Measurements from ENCODE around the gene RPRD1B. TPM values are rescaled to one million over a fixed set of nuclear protein-coding genes. Genes with fewer than 3 reads are reported as not detected.

The RPRD1B gene
- total RNA-seq, 4 donors from 2014 or later: 15.2 to 25.9 (median 23.6) TPM

DNA sequence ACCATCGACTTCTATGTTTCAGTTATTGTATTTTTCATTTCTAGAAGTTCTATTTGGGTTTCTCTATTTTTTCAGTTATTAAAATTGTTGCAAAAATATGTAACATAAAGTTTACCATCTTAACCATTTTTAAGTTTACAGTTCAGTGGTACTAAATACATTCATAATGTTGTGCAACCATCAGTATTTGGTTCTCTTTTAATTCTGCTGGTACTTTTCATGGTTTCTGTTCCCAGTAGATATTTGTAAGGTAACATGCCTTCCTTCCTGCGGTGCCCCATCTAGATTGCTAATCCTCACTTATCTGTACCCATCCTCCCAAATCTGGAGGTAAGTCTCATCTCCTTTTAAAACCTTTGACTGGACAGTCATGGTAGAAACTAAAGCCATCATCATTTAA, 83.7 kb downstream of the RPRD1B start:
- no peaks in the 10 kb centered on the region for H3K4me1 ChIP-seq
- intact Hi-C loops (cut with DNase I): no loop called here
- H3K4me3 ChIP-seq: no peak overlapping the region
- H3K27ac ChIP-seq: no peak overlapping the region
- no peaks in the 10 kb centered on the region for H3K27me3 ChIP-seq
- no peak for DNase-seq
- no peaks in the 10 kb centered on the region for H3K36me3 ChIP-seq
- WGBS, 2 donors: 78 to 91% methylated on average over 2 of the region's 2 CpGs
- TF ChIP-seq, protein P1, sequence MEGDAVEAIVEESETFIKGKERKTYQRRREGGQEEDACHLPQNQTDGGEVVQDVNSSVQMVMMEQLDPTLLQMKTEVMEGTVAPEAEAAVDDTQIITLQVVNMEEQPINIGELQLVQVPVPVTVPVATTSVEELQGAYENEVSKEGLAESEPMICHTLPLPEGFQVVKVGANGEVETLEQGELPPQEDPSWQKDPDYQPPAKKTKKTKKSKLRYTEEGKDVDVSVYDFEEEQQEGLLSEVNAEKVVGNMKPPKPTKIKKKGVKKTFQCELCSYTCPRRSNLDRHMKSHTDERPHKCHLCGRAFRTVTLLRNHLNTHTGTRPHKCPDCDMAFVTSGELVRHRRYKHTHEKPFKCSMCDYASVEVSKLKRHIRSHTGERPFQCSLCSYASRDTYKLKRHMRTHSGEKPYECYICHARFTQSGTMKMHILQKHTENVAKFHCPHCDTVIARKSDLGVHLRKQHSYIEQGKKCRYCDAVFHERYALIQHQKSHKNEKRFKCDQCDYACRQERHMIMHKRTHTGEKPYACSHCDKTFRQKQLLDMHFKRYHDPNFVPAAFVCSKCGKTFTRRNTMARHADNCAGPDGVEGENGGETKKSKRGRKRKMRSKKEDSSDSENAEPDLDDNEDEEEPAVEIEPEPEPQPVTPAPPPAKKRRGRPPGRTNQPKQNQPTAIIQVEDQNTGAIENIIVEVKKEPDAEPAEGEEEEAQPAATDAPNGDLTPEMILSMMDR (IDR thresholded peaks at IDR 0.05): no peak
- TF ChIP-seq POLR2A (IDR thresholded peaks at IDR 0.05): no peak
- no peaks in the 10 kb centered on the region for H3K9me3 ChIP-seq

DNA sequence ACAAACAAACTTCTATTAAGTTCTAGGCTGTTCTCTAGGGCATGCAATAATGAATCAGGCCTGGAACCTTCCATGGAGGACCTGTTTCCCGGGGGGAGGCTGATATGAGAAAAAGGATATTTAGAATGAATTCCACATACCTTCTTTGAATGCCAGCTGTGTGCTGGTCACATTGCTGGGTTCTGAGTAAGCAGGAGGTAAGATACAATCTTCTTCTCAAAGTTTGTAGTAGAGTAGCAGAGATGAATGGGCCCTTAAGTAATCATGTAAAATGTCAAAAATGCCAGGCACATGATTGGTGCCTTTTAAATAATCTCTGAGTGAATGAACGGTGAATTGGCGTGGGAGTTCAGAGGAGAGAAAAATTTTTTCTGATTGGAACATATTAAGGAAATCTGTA, 84.1 kb downstream of the RPRD1B start:
- H3K9me3 ChIP-seq: no peaks in the 10 kb centered on the region
- TF ChIP-seq, protein P1 (IDR thresholded peaks at IDR 0.05): no peak
- TF ChIP-seq POLR2A (IDR thresholded peaks at IDR 0.05): no peak
- intact Hi-C loops (cut with DNase I): no loop called here
- 72 to 73% methylated on average over 3 of the region's 3 CpGs for WGBS, 2 donors
- H3K27ac ChIP-seq: no peak overlapping the region
- no peak for DNase-seq
- H3K36me3 ChIP-seq: no peaks in the 10 kb centered on the region
- no peak overlapping the region for H3K4me3 ChIP-seq
- no peaks in the 10 kb centered on the region for H3K27me3 ChIP-seq
- H3K4me1 ChIP-seq: peaks cover 0 to 3% (median 0%) of the 10 kb centered on the region in 3 donors

DNA sequence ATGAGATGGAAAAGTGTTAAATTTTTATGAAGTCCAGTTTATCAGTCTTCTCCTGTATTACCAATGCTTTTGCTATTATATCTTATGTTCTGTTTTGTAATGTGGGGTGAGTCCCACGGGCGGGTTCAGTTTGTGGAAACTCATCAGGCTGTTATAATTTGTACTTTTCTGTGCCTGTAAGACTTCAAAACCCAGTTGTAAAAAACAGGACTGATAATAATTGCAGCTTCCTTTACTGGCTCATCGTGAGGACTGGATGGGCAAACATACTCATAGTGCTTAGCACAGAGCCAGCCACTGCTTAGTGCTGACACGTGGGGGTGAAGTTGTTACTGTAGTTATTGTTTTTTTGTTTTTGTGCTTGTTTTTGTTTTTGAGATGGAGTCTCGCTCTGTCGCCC, 85.9 kb downstream of the RPRD1B start:
- H3K36me3 ChIP-seq: no peaks in the 10 kb centered on the region
- TF ChIP-seq POLR2A (IDR thresholded peaks at IDR 0.05): no peak
- TF ChIP-seq, protein P1 (IDR thresholded peaks at IDR 0.05): no peak
- H3K4me1 ChIP-seq: peaks cover 0 to 11% (median 5%) of the 10 kb centered on the region in 3 donors
- no peaks in the 10 kb centered on the region for H3K9me3 ChIP-seq
- no peak for DNase-seq
- H3K27ac ChIP-seq: peak overlapping the region in 1 of 4 donors; percentile 3
- WGBS, 2 donors: 78 to 82% methylated on average over 6 of the region's 6 CpGs
- intact Hi-C loops (cut with DNase I): no loop called here
- H3K27me3 ChIP-seq: no peaks in the 10 kb centered on the region
- no peak overlapping the region for H3K4me3 ChIP-seq

DNA sequence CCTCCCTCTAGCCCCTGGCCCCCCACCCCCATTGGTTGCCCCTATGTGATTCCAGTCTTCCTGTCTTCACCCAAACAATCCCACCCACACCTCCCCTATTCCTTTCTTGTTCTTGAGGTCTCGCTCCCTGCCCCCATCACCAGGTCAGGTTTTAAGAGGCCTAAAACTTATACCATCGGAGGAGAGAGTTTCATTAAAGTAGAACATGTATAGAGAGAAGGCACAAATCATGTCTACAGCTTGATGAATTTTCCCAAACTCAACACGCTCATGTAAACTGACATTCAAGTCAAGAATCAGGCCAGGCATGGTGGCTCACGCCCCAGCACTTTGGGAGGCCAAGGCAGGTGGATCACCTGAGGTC, 87.1 kb downstream of the RPRD1B start:
- no peak for DNase-seq
- 84 to 96% methylated on average over 3 to 4 of the region's 4 CpGs for WGBS, 2 donors
- Histone ChIP-seq H3K36me3 (no peaks in the 10 kb centered on the region), H3K9me3 (no peaks in the 10 kb centered on the region), H3K4me3 (no peak overlapping the region), H3K4me1 (peaks cover 0 to 18% (median 5%) of the 10 kb centered on the region in 3 donors), H3K27me3 (no peaks in the 10 kb centered on the region), H3K27ac (no peak overlapping the region)
- intact Hi-C loops (cut with DNase I): no loop called here
- no peak for TF ChIP-seq POLR2A (IDR thresholded peaks at IDR 0.05)
- TF ChIP-seq, protein P1 (IDR thresholded peaks at IDR 0.05): no peak

DNA sequence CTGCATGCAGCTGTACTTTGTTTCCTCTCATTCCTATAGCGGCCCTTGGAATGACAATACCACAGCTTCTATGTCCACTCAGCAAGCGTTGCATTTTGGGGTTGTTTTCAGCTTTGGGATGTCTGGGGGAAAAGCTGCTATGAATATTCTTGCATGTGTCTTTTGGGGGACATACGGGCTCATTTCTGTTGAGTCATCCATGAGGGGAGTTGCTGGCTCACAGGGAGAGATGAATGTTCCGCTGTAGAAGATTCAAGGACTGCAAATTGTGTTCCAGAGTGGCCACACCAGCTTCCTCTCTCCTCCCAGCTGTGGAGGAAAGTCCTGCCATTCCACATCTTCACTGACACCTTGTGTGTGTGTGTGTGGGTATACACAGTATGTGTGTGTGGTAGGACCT, 88.2 kb downstream of the RPRD1B start:
- intact Hi-C loops (cut with DNase I): no loop called here
- Histone ChIP-seq H3K4me1 (peaks cover 2 to 29% (median 16%) of the 10 kb centered on the region in 3 donors), H3K4me3 (no peak overlapping the region), H3K27ac (no peak overlapping the region), H3K27me3 (no peaks in the 10 kb centered on the region), H3K9me3 (no peaks in the 10 kb centered on the region), H3K36me3 (no peaks in the 10 kb centered on the region)
- WGBS, 2 donors: 81 to 100% methylated on average over 1 to 4 of the region's 4 CpGs
- TF ChIP-seq, protein P1 (IDR thresholded peaks at IDR 0.05): no peak
- DNase-seq: no peak

All from esophagus squamous epithelium (tissue), 5 donors.